Measurements from ENCODE around the gene TSPAN18. TPM values are rescaled to one million over a fixed set of nuclear protein-coding genes. Genes with fewer than 3 reads are reported as not detected.

The TSPAN18 gene
- total RNA-seq, 1 donor: 8.5 TPM

GRCh38 chr11:44833221-44833876, 106.6 kb downstream of the TSPAN18 start:
- H3K4me3 ChIP-seq (ENCODE audit: low read length): no peak overlapping the region
- peaks cover 5% of the 10 kb centered on the region for H3K4me1 ChIP-seq (ENCODE audit: insufficient read depth, low read length)
- no peaks in the 10 kb centered on the region for H3K9me3 ChIP-seq (ENCODE audit: low read depth, low read length)
- H3K27me3 ChIP-seq (ENCODE audit: insufficient read depth, low read length): no peaks in the 10 kb centered on the region

DNA sequence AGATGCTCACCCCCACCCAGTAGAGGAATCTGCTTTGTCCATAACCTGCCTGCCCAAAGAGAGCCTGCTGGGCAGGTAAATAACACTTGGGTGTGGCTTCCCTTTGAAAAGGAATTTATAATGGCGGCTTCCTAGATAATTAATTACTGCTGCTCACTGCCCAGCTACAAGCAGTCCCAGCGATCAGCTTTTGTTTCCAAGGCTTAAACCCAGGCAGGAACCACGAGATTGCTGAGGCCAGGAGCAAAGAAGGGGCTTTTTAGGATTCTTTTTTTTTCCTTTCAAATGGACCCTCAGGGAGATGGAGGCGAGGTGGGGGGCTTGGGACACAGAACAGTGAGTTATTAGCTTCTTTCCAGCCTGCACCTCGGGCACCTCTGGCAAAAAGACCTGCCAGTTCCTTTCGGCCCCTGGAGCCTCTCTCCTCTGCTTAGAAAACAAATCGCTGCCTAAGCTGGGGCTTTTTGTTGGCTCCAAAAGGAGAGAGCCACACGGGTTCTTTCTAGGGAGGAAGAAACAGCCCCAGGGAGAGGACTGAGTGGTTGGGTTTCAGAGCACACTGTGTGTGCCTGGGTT, 107.2 kb downstream of the TSPAN18 start:
- Histone ChIP-seq H3K4me1 (ENCODE audit: insufficient read depth, low read length) (peaks cover 5% of the 10 kb centered on the region), H3K9me3 (ENCODE audit: low read depth, low read length) (no peaks in the 10 kb centered on the region), H3K27me3 (ENCODE audit: insufficient read depth, low read length) (no peaks in the 10 kb centered on the region), H3K4me3 (ENCODE audit: low read length) (no peak overlapping the region)

DNA sequence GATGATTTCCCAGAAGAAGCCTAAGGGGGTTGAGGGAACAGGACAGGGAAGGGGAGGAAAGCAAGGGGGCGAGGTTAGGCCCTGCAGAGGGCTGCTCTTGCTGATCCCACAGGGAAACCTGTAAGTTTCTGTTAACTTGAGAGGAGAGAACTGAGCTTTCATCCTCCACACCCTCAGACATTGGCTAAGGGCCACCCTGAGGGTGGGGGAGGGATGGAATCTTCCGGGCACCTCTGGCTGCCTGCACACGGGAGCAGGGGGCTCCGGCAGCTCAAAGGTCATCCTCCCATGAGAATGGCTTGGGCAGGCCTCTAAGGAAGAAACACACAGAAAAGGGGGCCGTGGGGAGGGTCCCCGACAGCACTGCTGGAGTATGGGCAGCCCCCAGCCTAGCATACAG, 108.1 kb downstream of the TSPAN18 start:
- Histone ChIP-seq H3K4me1 (ENCODE audit: insufficient read depth, low read length) (peaks cover 4% of the 10 kb centered on the region), H3K27me3 (ENCODE audit: insufficient read depth, low read length) (no peaks in the 10 kb centered on the region), H3K4me3 (ENCODE audit: low read length) (no peak overlapping the region), H3K9me3 (ENCODE audit: low read depth, low read length) (no peaks in the 10 kb centered on the region)

GRCh38 chr11:44835296-44835695, 108.5 kb downstream of the TSPAN18 start:
- no peak overlapping the region for H3K4me3 ChIP-seq (ENCODE audit: low read length)
- H3K4me1 ChIP-seq (ENCODE audit: insufficient read depth, low read length): no peaks in the 10 kb centered on the region
- no peaks in the 10 kb centered on the region for H3K9me3 ChIP-seq (ENCODE audit: low read depth, low read length)

GRCh38 chr11:44835938-44836337, 109.2 kb downstream of the TSPAN18 start:
- Histone ChIP-seq H3K9me3 (ENCODE audit: low read depth, low read length) (no peaks in the 10 kb centered on the region), H3K4me1 (ENCODE audit: insufficient read depth, low read length) (no peaks in the 10 kb centered on the region), H3K4me3 (ENCODE audit: low read length) (no peak overlapping the region), H3K27me3 (ENCODE audit: insufficient read depth, low read length) (no peaks in the 10 kb centered on the region)

More at GRCh38 chr11:44835296-44835695, 108.5 kb downstream of the TSPAN18 start:
- H3K27me3 ChIP-seq (ENCODE audit: insufficient read depth, low read length): no peaks in the 10 kb centered on the region

- Histone ChIP-seq H3K4me1 (ENCODE audit: insufficient read depth, low read length) (no peaks in the 10 kb centered on the region), H3K27me3 (ENCODE audit: insufficient read depth, low read length) (no peaks in the 10 kb centered on the region), H3K4me3 (ENCODE audit: low read length) (no peak overlapping the region), H3K9me3 (ENCODE audit: low read depth, low read length) (no peaks in the 10 kb centered on the region)
Measured at GRCh38 chr11:44837661-44838060, 110.9 kb downstream of the TSPAN18 start.

- no peaks in the 10 kb centered on the region for H3K4me1 ChIP-seq (ENCODE audit: insufficient read depth, low read length)
- H3K9me3 ChIP-seq (ENCODE audit: low read depth, low read length): peaks cover 4% of the 10 kb centered on the region
- no peak overlapping the region for H3K4me3 ChIP-seq (ENCODE audit: low read length)
- no peaks in the 10 kb centered on the region for H3K27me3 ChIP-seq (ENCODE audit: insufficient read depth, low read length)
Measured at GRCh38 chr11:44839458-44840084, 112.8 kb downstream of the TSPAN18 start.

DNA sequence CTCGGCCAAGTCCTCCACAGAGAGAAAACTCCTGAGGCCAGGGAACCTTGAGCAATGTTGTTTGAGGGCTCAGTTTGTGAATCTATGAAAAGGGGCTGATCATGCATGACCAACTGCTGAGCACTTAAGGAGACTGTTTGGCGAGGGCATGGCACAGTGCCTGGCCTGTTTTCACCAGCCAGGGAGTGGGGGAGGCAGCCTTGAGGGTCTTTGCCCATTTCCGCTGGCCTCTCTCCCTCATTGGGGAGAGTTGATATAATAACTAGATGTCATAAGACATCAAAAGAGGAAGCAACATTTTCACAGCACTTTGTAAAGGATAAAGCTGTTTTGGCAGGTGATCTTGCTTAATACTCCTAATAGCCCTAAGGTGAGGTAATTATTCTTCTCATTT, 113.3 kb downstream of the TSPAN18 start:
- Histone ChIP-seq H3K9me3 (ENCODE audit: low read depth, low read length) (peaks cover 4% of the 10 kb centered on the region), H3K4me1 (ENCODE audit: insufficient read depth, low read length) (no peaks in the 10 kb centered on the region), H3K27me3 (ENCODE audit: insufficient read depth, low read length) (no peaks in the 10 kb centered on the region), H3K4me3 (ENCODE audit: low read length) (no peak overlapping the region)

DNA sequence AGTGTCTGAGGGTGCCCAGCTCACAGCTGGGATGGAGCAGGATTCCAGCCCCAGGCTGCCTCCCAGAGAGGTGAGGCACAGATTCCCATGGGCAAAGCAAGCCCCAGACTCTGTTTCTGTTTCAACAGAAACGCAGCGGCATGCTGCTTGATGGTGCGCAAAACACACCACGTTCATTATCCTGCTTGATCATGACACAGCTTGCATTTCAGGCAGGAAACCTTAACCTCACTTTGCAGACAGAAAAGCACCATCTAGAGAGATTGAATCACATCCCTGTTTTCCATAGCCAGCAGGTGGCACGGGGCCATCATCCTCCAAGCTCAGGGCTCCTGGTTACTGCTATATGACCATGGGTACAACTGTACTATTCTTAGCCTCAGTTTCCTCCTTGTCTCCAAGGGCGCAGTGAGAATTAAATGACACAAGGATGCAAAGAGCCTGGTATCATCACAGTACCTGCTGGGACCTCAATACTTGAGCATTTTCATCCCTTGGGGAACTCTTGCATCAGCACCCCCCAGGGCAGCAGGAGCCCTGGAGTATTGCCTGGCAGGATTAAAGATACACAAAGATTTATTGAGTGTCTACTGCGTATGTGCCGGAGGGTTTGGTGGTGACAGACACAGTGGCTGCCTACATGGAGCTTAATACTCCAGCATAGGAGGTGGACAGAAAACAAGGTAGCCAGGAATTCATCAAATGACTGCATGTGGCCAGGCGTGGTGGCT, 113.9 kb downstream of the TSPAN18 start:
- Histone ChIP-seq H3K4me3 (ENCODE audit: low read length) (no peak overlapping the region), H3K27me3 (ENCODE audit: insufficient read depth, low read length) (no peaks in the 10 kb centered on the region), H3K4me1 (ENCODE audit: insufficient read depth, low read length) (no peaks in the 10 kb centered on the region), H3K9me3 (ENCODE audit: low read depth, low read length) (peaks cover 4% of the 10 kb centered on the region)

GRCh38 chr11:44842220-44842619, 115.5 kb downstream of the TSPAN18 start:
- H3K9me3 ChIP-seq (ENCODE audit: low read depth, low read length): peaks cover 4% of the 10 kb centered on the region
- no peak overlapping the region for H3K4me3 ChIP-seq (ENCODE audit: low read length)
- no peaks in the 10 kb centered on the region for H3K4me1 ChIP-seq (ENCODE audit: insufficient read depth, low read length)
- H3K27me3 ChIP-seq (ENCODE audit: insufficient read depth, low read length): no peaks in the 10 kb centered on the region

GRCh38 chr11:44846852-44847251, 120.1 kb downstream of the TSPAN18 start:
- Histone ChIP-seq H3K9me3 (ENCODE audit: low read depth, low read length) (peaks cover 4% of the 10 kb centered on the region), H3K27me3 (ENCODE audit: insufficient read depth, low read length) (no peaks in the 10 kb centered on the region), H3K4me1 (ENCODE audit: insufficient read depth, low read length) (no peaks in the 10 kb centered on the region), H3K4me3 (ENCODE audit: low read length) (no peak overlapping the region)

- H3K27me3 ChIP-seq (ENCODE audit: insufficient read depth, low read length): no peaks in the 10 kb centered on the region
Measured at GRCh38 chr11:44847316-44847715, 120.6 kb downstream of the TSPAN18 start.

GRCh38 chr11:44848203-44848962, 121.6 kb downstream of the TSPAN18 start:
- H3K27me3 ChIP-seq (ENCODE audit: insufficient read depth, low read length): no peaks in the 10 kb centered on the region
- H3K4me1 ChIP-seq (ENCODE audit: insufficient read depth, low read length): no peaks in the 10 kb centered on the region
- H3K9me3 ChIP-seq (ENCODE audit: low read depth, low read length): peaks cover 4% of the 10 kb centered on the region
- H3K4me3 ChIP-seq (ENCODE audit: low read length): no peak overlapping the region

More at GRCh38 chr11:44847316-44847715, 120.6 kb downstream of the TSPAN18 start:
- Histone ChIP-seq H3K4me1 (ENCODE audit: insufficient read depth, low read length) (no peaks in the 10 kb centered on the region), H3K4me3 (ENCODE audit: low read length) (no peak overlapping the region), H3K9me3 (ENCODE audit: low read depth, low read length) (peaks cover 4% of the 10 kb centered on the region)

DNA sequence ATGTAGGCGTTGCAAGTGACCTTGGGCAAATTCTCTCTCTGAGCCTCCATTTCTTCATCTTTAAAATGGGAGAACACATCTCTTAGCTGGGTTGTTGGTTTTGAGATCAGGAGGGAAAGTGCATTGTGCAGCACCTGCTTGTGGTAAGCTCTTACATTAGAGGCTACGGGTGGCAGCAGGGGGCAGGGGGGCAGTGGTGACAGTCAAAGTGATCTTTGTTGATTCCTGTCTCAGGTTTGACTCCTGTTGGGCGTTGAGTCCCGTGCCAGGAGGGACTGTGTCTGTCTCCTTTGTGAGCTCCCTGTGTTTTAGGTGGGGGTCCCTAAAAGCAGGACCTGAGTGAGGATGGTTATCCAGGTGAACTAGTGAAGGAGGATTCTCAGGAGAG, 122.2 kb downstream of the TSPAN18 start:
- H3K4me1 ChIP-seq (ENCODE audit: insufficient read depth, low read length): no peaks in the 10 kb centered on the region
- no peaks in the 10 kb centered on the region for H3K27me3 ChIP-seq (ENCODE audit: insufficient read depth, low read length)
- H3K9me3 ChIP-seq (ENCODE audit: low read depth, low read length): peaks cover 4% of the 10 kb centered on the region
- H3K4me3 ChIP-seq (ENCODE audit: low read length): no peak overlapping the region

DNA sequence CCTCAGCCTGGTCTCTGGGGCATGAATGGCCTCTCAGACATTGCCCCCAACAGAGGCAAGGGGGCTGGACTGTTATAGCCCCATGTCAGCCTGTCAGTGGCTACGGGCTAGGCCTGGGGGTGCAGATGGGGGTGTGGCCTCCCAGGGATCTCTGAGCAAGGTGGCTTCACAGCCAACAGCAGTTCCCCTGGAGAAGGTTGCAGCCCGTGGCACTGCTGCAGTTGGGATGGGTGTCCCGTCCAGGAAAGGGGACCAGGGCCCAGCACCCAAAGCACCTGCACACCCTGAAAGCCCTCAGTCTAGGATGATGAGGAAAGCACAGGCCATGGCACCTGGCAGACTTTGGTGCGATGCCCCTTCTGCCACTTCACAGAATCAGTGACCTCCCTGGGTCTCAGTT, 122.7 kb downstream of the TSPAN18 start:
- Histone ChIP-seq H3K4me3 (ENCODE audit: low read length) (no peak overlapping the region), H3K9me3 (ENCODE audit: low read depth, low read length) (peaks cover under 1% of the 10 kb centered on the region), H3K27me3 (ENCODE audit: insufficient read depth, low read length) (no peaks in the 10 kb centered on the region), H3K4me1 (ENCODE audit: insufficient read depth, low read length) (no peaks in the 10 kb centered on the region)

Measured in mononuclear cell (primary cell).